ENCODE data around the gene IRF8.
A peak's percentile ranks its signal among the peaks of the same experiment; 100 is the strongest.

Gene IRF8

GRCh38 chr16:85883813-85884212 is 15.1 kb upstream of the IRF8 start:
- H3K4me3 ChIP-seq (ENCODE audit: low read length) = no peak overlapping the region
- no peak overlapping the region for H3K4ac ChIP-seq (ENCODE audit: low read depth, low read length)
- no peak overlapping the region for H3K18ac ChIP-seq (ENCODE audit: low read length)
- no CpG with 5 or more reads among the region's 14 CpGs for WGBS (ENCODE audit: extremely low coverage, insufficient coverage, low lambda C conversion rate)
- H3K79me2 ChIP-seq (ENCODE audit: control insufficient read depth, insufficient read depth, low read length) = no peaks in the 10 kb centered on the region
- no peak overlapping the region for H3K9ac ChIP-seq (ENCODE audit: low read length)
- H3K4me2 ChIP-seq (ENCODE audit: low read length) = no peak overlapping the region
- no peak overlapping the region for H2AK5ac ChIP-seq (ENCODE audit: low read length)
- H3K4me1 ChIP-seq (ENCODE audit: control insufficient read depth, low read depth, low read length) = no peaks in the 10 kb centered on the region
- H3K79me1 ChIP-seq (ENCODE audit: low read length) = no peaks in the 10 kb centered on the region
- no peak overlapping the region for H2BK5ac ChIP-seq (ENCODE audit: low read length)
- H2BK120ac ChIP-seq (ENCODE audit: low read depth, low read length) = no peak overlapping the region
- no peak for DNase-seq
- no peak overlapping the region for H4K5ac ChIP-seq (ENCODE audit: low read length)
- H3K36me3 ChIP-seq (ENCODE audit: control insufficient read depth, insufficient read depth, low read length) = no peaks in the 10 kb centered on the region
- H4K8ac ChIP-seq (ENCODE audit: low read depth, low read length) = no peak overlapping the region
- H3K23ac ChIP-seq (ENCODE audit: low read length) = no peak overlapping the region
- H3K27ac ChIP-seq (ENCODE audit: low read depth, low read length) = no peak overlapping the region
- no peak overlapping the region for H3K56ac ChIP-seq (ENCODE audit: low read length)
- H3K27me3 ChIP-seq (ENCODE audit: insufficient read depth, low read length, poor library complexity) = no peaks in the 10 kb centered on the region
- no peak overlapping the region for H2BK15ac ChIP-seq (replicated peaks; ENCODE audit: low read depth)

- Histone ChIP-seq H3K4me1 (ENCODE audit: control insufficient read depth, low read depth, low read length) (no peaks in the 10 kb centered on the region), H3K79me1 (ENCODE audit: low read length) (no peaks in the 10 kb centered on the region), H2BK5ac (ENCODE audit: low read length) (no peak overlapping the region), H4K8ac (ENCODE audit: low read depth, low read length) (no peak overlapping the region), H2BK120ac (ENCODE audit: low read depth, low read length) (no peak overlapping the region), H4K5ac (ENCODE audit: low read length) (no peak overlapping the region), H3K27ac (ENCODE audit: low read depth, low read length) (no peak overlapping the region), H2BK15ac (replicated peaks; ENCODE audit: low read depth) (no peak overlapping the region), H3K56ac (ENCODE audit: low read length) (no peak overlapping the region), H3K36me3 (ENCODE audit: control insufficient read depth, insufficient read depth, low read length) (no peaks in the 10 kb centered on the region), H3K18ac (ENCODE audit: low read length) (no peak overlapping the region), H3K27me3 (ENCODE audit: insufficient read depth, low read length, poor library complexity) (no peaks in the 10 kb centered on the region), H3K9ac (ENCODE audit: low read length) (no peak overlapping the region), H3K4me2 (ENCODE audit: low read length) (no peak overlapping the region), H3K4ac (ENCODE audit: low read depth, low read length) (no peak overlapping the region), H3K23ac (ENCODE audit: low read length) (no peak overlapping the region), H3K4me3 (ENCODE audit: low read length) (no peak overlapping the region), H3K79me2 (ENCODE audit: control insufficient read depth, insufficient read depth, low read length) (no peaks in the 10 kb centered on the region), H2AK5ac (ENCODE audit: low read length) (no peak overlapping the region)
- WGBS (ENCODE audit: extremely low coverage, insufficient coverage, low lambda C conversion rate) = no CpG with 5 or more reads among the region's 13 CpGs
- DNase-seq = no peak
Observed at GRCh38 chr16:85884808-85885463, 14.0 kb upstream of the IRF8 start.

- Histone ChIP-seq H2AK5ac (ENCODE audit: low read length) (no peak overlapping the region), H3K36me3 (ENCODE audit: control insufficient read depth, insufficient read depth, low read length) (no peaks in the 10 kb centered on the region), H3K18ac (ENCODE audit: low read length) (no peak overlapping the region), H4K5ac (ENCODE audit: low read length) (no peak overlapping the region), H4K8ac (ENCODE audit: low read depth, low read length) (no peak overlapping the region), H2BK15ac (replicated peaks; ENCODE audit: low read depth) (no peak overlapping the region), H3K4me3 (ENCODE audit: low read length) (no peak overlapping the region), H3K23ac (ENCODE audit: low read length) (no peak overlapping the region), H3K9ac (ENCODE audit: low read length) (no peak overlapping the region), H3K4me2 (ENCODE audit: low read length) (no peak overlapping the region), H3K4ac (ENCODE audit: low read depth, low read length) (no peak overlapping the region), H3K4me1 (ENCODE audit: control insufficient read depth, low read depth, low read length) (no peaks in the 10 kb centered on the region), H3K27me3 (ENCODE audit: insufficient read depth, low read length, poor library complexity) (no peaks in the 10 kb centered on the region), H2BK120ac (ENCODE audit: low read depth, low read length) (no peak overlapping the region), H3K56ac (ENCODE audit: low read length) (no peak overlapping the region), H3K79me1 (ENCODE audit: low read length) (no peaks in the 10 kb centered on the region), H3K79me2 (ENCODE audit: control insufficient read depth, insufficient read depth, low read length) (no peaks in the 10 kb centered on the region), H3K27ac (ENCODE audit: low read depth, low read length) (no peak overlapping the region), H2BK5ac (ENCODE audit: low read length) (no peak overlapping the region)
- no CpG with 5 or more reads among the region's 6 CpGs for WGBS (ENCODE audit: extremely low coverage, insufficient coverage, low lambda C conversion rate)
- DNase-seq = no peak
Observed at GRCh38 chr16:85885537-85885936, 13.4 kb upstream of the IRF8 start.

DNA sequence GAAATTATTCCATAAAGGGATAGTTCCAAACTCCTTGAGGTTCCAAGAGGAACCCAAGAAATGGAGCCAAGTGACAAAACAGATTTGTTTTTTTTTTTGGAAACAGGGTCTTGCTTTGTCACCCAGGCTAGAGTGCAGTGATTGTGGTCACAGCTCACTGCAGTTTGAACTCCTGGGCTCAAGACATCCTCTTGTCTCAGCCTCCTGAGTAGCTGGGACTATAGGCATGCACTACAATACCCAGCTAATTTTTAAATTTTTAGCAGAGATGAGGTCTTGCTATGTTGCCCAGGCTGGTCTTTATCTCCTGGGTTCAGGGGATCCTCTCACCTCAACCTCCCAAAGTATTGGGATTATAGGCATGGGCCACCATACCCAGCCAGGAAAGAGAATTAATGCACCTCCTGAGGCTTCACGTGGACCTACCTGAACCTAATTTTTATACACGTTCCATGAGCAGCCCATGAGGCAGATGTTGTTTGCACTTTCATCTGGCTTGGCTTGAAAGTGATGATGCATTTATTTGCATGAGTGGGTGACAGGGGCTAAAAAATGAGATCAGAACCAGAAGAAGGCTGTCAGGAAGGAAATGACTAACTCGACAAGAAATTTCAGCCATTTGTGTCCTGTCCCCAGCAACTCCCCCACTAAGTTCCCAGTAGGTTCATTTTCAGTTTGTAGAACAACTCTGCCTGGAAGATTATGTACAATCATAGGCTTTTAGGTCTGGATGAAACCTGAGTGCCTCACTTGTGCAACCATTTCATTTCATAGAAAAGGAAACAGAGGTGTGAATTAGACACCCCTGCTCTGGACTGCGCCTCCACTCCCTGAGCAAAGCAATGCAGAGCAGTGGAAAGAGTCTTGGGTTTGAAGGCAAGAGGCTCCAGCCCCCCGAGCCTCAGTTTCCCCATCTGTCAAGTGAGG is 10.3 kb upstream of the IRF8 start:
- H3K56ac ChIP-seq (ENCODE audit: low read length) = no peak overlapping the region
- no peak overlapping the region for H2BK5ac ChIP-seq (ENCODE audit: low read length)
- no peak overlapping the region for H2BK120ac ChIP-seq (ENCODE audit: low read depth, low read length)
- no peak for DNase-seq
- H2BK15ac ChIP-seq (replicated peaks; ENCODE audit: low read depth) = no peak overlapping the region
- no peaks in the 10 kb centered on the region for H3K27me3 ChIP-seq (ENCODE audit: insufficient read depth, low read length, poor library complexity)
- no peak overlapping the region for H3K4me3 ChIP-seq (ENCODE audit: low read length)
- H3K4me1 ChIP-seq (ENCODE audit: control insufficient read depth, low read depth, low read length) = no peaks in the 10 kb centered on the region
- H3K27ac ChIP-seq (ENCODE audit: low read depth, low read length) = no peak overlapping the region
- H3K4me2 ChIP-seq (ENCODE audit: low read length) = no peak overlapping the region
- H3K79me2 ChIP-seq (ENCODE audit: control insufficient read depth, insufficient read depth, low read length) = no peaks in the 10 kb centered on the region
- H3K4ac ChIP-seq (ENCODE audit: low read depth, low read length) = no peak overlapping the region
- no peak overlapping the region for H4K8ac ChIP-seq (ENCODE audit: low read depth, low read length)
- no CpG with 5 or more reads among the region's 5 CpGs for WGBS (ENCODE audit: extremely low coverage, insufficient coverage, low lambda C conversion rate)
- no peaks in the 10 kb centered on the region for H3K79me1 ChIP-seq (ENCODE audit: low read length)
- no peaks in the 10 kb centered on the region for H3K36me3 ChIP-seq (ENCODE audit: control insufficient read depth, insufficient read depth, low read length)
- H3K23ac ChIP-seq (ENCODE audit: low read length) = no peak overlapping the region
- no peak overlapping the region for H2AK5ac ChIP-seq (ENCODE audit: low read length)
- H4K5ac ChIP-seq (ENCODE audit: low read length) = no peak overlapping the region
- H3K18ac ChIP-seq (ENCODE audit: low read length) = no peak overlapping the region
- H3K9ac ChIP-seq (ENCODE audit: low read length) = no peak overlapping the region

GRCh38 chr16:85891033-85891775 is 7.8 kb upstream of the IRF8 start:
- Histone ChIP-seq H3K36me3 (ENCODE audit: control insufficient read depth, insufficient read depth, low read length) (no peaks in the 10 kb centered on the region), H3K23ac (ENCODE audit: low read length) (no peak overlapping the region), H2BK15ac (replicated peaks; ENCODE audit: low read depth) (no peak overlapping the region), H3K56ac (ENCODE audit: low read length) (no peak overlapping the region), H3K18ac (ENCODE audit: low read length) (no peak overlapping the region), H2BK5ac (ENCODE audit: low read length) (no peak overlapping the region), H4K8ac (ENCODE audit: low read depth, low read length) (no peak overlapping the region), H3K9ac (ENCODE audit: low read length) (no peak overlapping the region), H3K27me3 (ENCODE audit: insufficient read depth, low read length, poor library complexity) (no peaks in the 10 kb centered on the region), H3K79me1 (ENCODE audit: low read length) (no peaks in the 10 kb centered on the region), H3K4me3 (ENCODE audit: low read length) (no peak overlapping the region), H3K4me1 (ENCODE audit: control insufficient read depth, low read depth, low read length) (no peaks in the 10 kb centered on the region), H3K27ac (ENCODE audit: low read depth, low read length) (no peak overlapping the region), H3K79me2 (ENCODE audit: control insufficient read depth, insufficient read depth, low read length) (no peaks in the 10 kb centered on the region), H2AK5ac (ENCODE audit: low read length) (no peak overlapping the region), H2BK120ac (ENCODE audit: low read depth, low read length) (no peak overlapping the region), H3K4ac (ENCODE audit: low read depth, low read length) (no peak overlapping the region), H4K5ac (ENCODE audit: low read length) (no peak overlapping the region), H3K4me2 (ENCODE audit: low read length) (no peak overlapping the region)
- DNase-seq = peak; percentile 74
- WGBS (ENCODE audit: extremely low coverage, insufficient coverage, low lambda C conversion rate) = no CpG with 5 or more reads among the region's 6 CpGs

Data from mesendoderm (in vitro differentiated cells).